Brain pericyte (primary cell): ENCODE results near the gene CD109.
"Not testable (repeated sequence)": the region's sequence is repeated elsewhere in the genome, so short reads cannot be mapped to it uniquely, and the experiment has no call there.

Experiments
- DNase-seq: peaks from one replicate; pipeline ENCODE4 v3.0.0-alpha.2; 2012; ENCODE audit warnings: low read depth, low spot score

CD109 gene

GRCh38 chr6:73683574-73683973 is 12.4 kb upstream of the CD109 start:
- not testable (repeated sequence) for DNase-seq

- no peak for DNase-seq
Observed at GRCh38 chr6:73688351-73688750, 7.7 kb upstream of the CD109 start.

GRCh38 chr6:73690056-73690455 is 5.9 kb upstream of the CD109 start:
- DNase-seq = no peak

GRCh38 chr6:73691512-73691911 is 4.5 kb upstream of the CD109 start:
- no peak for DNase-seq

- no peak for DNase-seq
Observed at GRCh38 chr6:73694711-73695411, 1.1 kb upstream of the CD109 start.

GRCh38 chr6:73696966-73697655 is 1.1 kb downstream of the CD109 start:
- no peak for DNase-seq

- DNase-seq = no peak
Observed at GRCh38 chr6:73699676-73700459, 3.9 kb downstream of the CD109 start.

GRCh38 chr6:73702444-73702843 is 6.4 kb downstream of the CD109 start:
- no peak for DNase-seq

GRCh38 chr6:73703466-73703865 is 7.5 kb downstream of the CD109 start:
- DNase-seq = no peak

GRCh38 chr6:73704260-73704659 is 8.3 kb downstream of the CD109 start:
- DNase-seq = peak; percentile 91

GRCh38 chr6:73704798-73705197 is 8.8 kb downstream of the CD109 start:
- no peak for DNase-seq

GRCh38 chr6:73706971-73707370 is 11.0 kb downstream of the CD109 start:
- no peak for DNase-seq

GRCh38 chr6:73710470-73710869 is 14.5 kb downstream of the CD109 start:
- no peak for DNase-seq

- DNase-seq = no peak
Observed at GRCh38 chr6:73710948-73711347, 14.9 kb downstream of the CD109 start.

GRCh38 chr6:73712535-73713173 is 16.7 kb downstream of the CD109 start:
- no peak for DNase-seq

- no peak for DNase-seq
Observed at GRCh38 chr6:73713426-73714147, 17.6 kb downstream of the CD109 start.

- not testable (repeated sequence) for DNase-seq
Observed at GRCh38 chr6:73715111-73715508, 19.1 kb downstream of the CD109 start.

- DNase-seq = no peak
Observed at GRCh38 chr6:73719046-73719445, 23.0 kb downstream of the CD109 start.

- no peak for DNase-seq
Observed at GRCh38 chr6:73722318-73723060, 26.5 kb downstream of the CD109 start.

- not testable (repeated sequence) for DNase-seq
Observed at GRCh38 chr6:73723480-73723879, 27.5 kb downstream of the CD109 start.

- DNase-seq = no peak
Observed at GRCh38 chr6:73724389-73724788, 28.4 kb downstream of the CD109 start.
